Heart left ventricle (tissue), 16 donors: Measurements from ENCODE around the gene TBC1D2. TPM values are rescaled to one million over a fixed set of nuclear protein-coding genes. Genes with fewer than 3 reads are reported as not detected.

Experiments
- ATAC-seq, 4 donors: fragments of 200-7000 bp; cut with Tn5 transposase; one replicate each; pipeline ENCODE4 v1.9.1; 2020 to 2022; ENCODE audit warnings: moderate library complexity in 4 of 4, mild to moderate bottlenecking in 3 of 4, moderate number of reproducible peaks in 1 of 4
- DNase-seq, 5 donors: peaks; one replicate each; pipeline ENCODE4 v3.0.0-alpha.2; 2020
- H3K27ac ChIP-seq, 12 donors: fragments of 200-600 bp; sonication (generic) in 4 of 12; one replicate each; pipeline versions ENCODE4 v1.5.0 to v1.8.0; 2016 to 2022; ENCODE audit warnings: mild to moderate bottlenecking in 2 of 12
- H3K27me3 ChIP-seq, 9 donors: fragments of 200-600 bp; sonication (generic) in 2 of 9; one replicate each; pipeline versions ENCODE4 v1.5.1 to v1.8.0; 2016 to 2022; ENCODE audit warnings: mild to moderate bottlenecking in 3 of 9
- H3K36me3 ChIP-seq, 9 donors: fragments of 200-600 bp; sonication (generic) in 2 of 9; one replicate each; pipeline versions ENCODE4 v1.5.0 to v1.8.0; 2018 to 2022; ENCODE audit warnings: mild to moderate bottlenecking in 2 of 9
- H3K4me1 ChIP-seq, 12 donors: fragments of 200-600 bp; sonication (generic) in 4 of 12; one replicate each; pipeline versions ENCODE4 v1.5.0 to v1.8.0; 2016 to 2022; ENCODE audit warnings: mild to moderate bottlenecking in 3 of 12
- H3K4me3 ChIP-seq, 12 donors: fragments of 200-600 bp; sonication (generic) in 4 of 12; one replicate each; pipeline versions ENCODE4 v1.5.0 to v1.8.0; 2017 to 2022; ENCODE audit warnings: mild to moderate bottlenecking in 9 of 12, moderate library complexity in 4 of 12
- H3K9me3 ChIP-seq, 12 donors: fragments of 200-600 bp; sonication (generic) in 4 of 12; one replicate each; pipeline versions ENCODE4 v1.5.0 to v1.8.0; 2016 to 2022; ENCODE audit warnings: mild to moderate bottlenecking in 1 of 12
- POLR2A ChIP-seq, 2 donors: fragments of 450-650 bp; IDR thresholded peaks; one replicate each; pipeline ENCODE4 v1.6.1; 2017; ENCODE audit warnings: antibody characterized with exemption in 2 of 2, mild to moderate bottlenecking in 2 of 2, moderate library complexity in 2 of 2
- WGBS, 4 donors: extraction: QIAGEN DNeasy Blood & Tissue Kit in 2 of 4; methylation state at CpG; one replicate each; pipeline versions ENCODE4 v1.1.5 to v1.1.7; 2013 to 2018; 5-methylcytosine and 5-hydroxymethylcytosine counted together
- intact Hi-C, 10 donors: fragments of 100-400 bp; cut with DNase I; formaldehyde crosslinking; loops; one replicate each; pipeline versions ENCODE4 v1.11.1 to v1.14.2; 2022
- polyA plus RNA-seq, 2 donors: library from polyadenylated mRNA; stranded (reverse); fragments of 200-250 nt; gene quantifications; one replicate each; pipeline ENCODE4 v1.2.3, GENCODE V29; 2013
- total RNA-seq, 9 donors: library from RNA; depleted of rRNA in 2 of 9; stranded (reverse); fragments of >200 nt in 2 of 9; fragmentation: NEBNext Ultra II Directional in 3 of 9; extraction: Animal tissue kit (Norgen Biotek cat#: 25700) in 3 of 9; gene quantifications; one replicate each; pipeline versions ENCODE4 v1.1.0 to v1.2.4, GENCODE V29; 2016 to 2023
- TF ChIP-seq, protein P1 (sequence below), 12 donors: fragments of 200-600 bp; sonication (generic) in 4 of 12; IDR thresholded peaks; one replicate each; pipeline versions ENCODE4 v1.5.0 to v1.8.0; 2018 to 2022; ENCODE audit warnings: antibody characterized with exemption in 12 of 12, mild to moderate bottlenecking in 5 of 12
- donor health status: ischemic (EF 13 %, LVEDD 7.1; RV severe dilation, severe dysfunction).
- donor health status: healthy with polysubstance abuse.
- donor health status: DM: no; HTN: yes; CAD: no.
- donor health status: DM: no; HTN: no; CAD: no.
- donor health status: ischemic (EF 25% LVEDD 6.9; RV normal size, moderate dysfunction).
- donor health status: ischemic (EF 25% LVEDD 5.7; RV mildly dilated, moderate dysfunction).
- donor health status: healthy.
- donor health status: DM: yes; HTN: yes; CAD: no.
- donor health status: ischemic (EF 35%, LVEDD 5.7; RV mildly dilated, moderate dysfunction).
- donor health status: nonischemic (EF 11% LVEDD 7.7; RV severe dilation, severe dysfunction).
- donor health status: DM: yes; HTN: yes; CAD: no.
- donor health status: PGD.
- donor health status: ischemic (EF 29% LVEDD 5.4; RV normal size, mild dysfunction).
- donor health status: nonischemic (EF 23%, LVEDD 6.1; RV moderate dilation, normal function).

The TBC1D2 gene
- total and polyA plus RNA-seq, 11 donors = 1.1 to 9.4 (median 2.2) TPM

DNA sequence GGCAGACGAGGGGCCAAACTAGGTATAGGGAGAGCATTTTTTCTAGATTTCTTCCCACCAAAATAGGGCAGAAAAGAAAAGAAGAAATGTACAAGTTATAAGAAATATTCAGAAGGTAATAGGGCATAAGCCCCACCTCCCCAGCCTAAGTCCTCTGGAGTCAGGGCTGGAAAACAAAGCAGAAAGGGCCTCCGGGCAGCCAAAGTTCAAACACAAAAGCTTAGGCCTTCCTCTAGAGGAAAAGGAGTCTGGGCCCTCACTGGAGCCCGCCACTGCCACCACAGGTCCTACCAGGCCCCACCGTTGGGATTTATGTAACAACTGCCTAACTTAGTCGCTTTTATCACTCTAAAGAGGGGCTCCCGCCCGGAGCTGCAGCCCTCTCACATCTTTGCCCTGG lies 27.6 kb downstream of the TBC1D2 start:
- DNase-seq (no peak), ATAC-seq (no peak)
- Histone ChIP-seq H3K36me3 (peaks cover 0 to 78% (median 26%) of the 10 kb centered on the region in 9 donors), H3K4me1 (peaks cover 0 to 15% (median 0%) of the 10 kb centered on the region in 12 donors), H3K27me3 (no peaks in the 10 kb centered on the region), H3K27ac (no peak overlapping the region), H3K9me3 (no peaks in the 10 kb centered on the region), H3K4me3 (no peak overlapping the region)
- 86 to 92% (median 90%) methylated on average over 7 of the region's 7 CpGs for WGBS, 4 donors
- TF ChIP-seq, protein P1, sequence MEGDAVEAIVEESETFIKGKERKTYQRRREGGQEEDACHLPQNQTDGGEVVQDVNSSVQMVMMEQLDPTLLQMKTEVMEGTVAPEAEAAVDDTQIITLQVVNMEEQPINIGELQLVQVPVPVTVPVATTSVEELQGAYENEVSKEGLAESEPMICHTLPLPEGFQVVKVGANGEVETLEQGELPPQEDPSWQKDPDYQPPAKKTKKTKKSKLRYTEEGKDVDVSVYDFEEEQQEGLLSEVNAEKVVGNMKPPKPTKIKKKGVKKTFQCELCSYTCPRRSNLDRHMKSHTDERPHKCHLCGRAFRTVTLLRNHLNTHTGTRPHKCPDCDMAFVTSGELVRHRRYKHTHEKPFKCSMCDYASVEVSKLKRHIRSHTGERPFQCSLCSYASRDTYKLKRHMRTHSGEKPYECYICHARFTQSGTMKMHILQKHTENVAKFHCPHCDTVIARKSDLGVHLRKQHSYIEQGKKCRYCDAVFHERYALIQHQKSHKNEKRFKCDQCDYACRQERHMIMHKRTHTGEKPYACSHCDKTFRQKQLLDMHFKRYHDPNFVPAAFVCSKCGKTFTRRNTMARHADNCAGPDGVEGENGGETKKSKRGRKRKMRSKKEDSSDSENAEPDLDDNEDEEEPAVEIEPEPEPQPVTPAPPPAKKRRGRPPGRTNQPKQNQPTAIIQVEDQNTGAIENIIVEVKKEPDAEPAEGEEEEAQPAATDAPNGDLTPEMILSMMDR (IDR thresholded peaks at IDR 0.05) = no peak
- TF ChIP-seq POLR2A (IDR thresholded peaks at IDR 0.05) = no peak
- intact Hi-C loops = no loop called here

DNA sequence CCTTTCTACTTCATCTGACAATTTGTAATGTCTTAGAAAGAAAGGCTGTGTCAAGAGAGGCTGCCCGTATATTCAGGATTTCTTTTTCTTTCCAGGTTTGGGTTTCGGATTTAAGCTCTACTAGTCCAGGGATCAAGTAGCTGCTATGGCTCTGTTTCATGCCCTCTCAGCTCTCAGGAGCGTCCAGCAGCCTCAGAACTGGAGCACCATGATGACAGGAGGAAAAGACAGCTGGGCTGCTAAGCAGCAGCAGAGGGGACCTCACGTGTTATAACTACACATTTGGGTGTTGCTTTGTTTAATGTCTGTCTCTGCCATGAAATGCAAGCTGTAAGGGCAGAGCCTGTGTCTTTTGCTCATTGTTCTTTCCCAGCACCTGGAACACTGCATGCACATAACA lies 28.5 kb downstream of the TBC1D2 start:
- TF ChIP-seq POLR2A (IDR thresholded peaks at IDR 0.05) = no peak
- TF ChIP-seq, protein P1 (IDR thresholded peaks at IDR 0.05) = no peak
- Histone ChIP-seq H3K36me3 (peaks cover 0 to 73% (median 20%) of the 10 kb centered on the region in 9 donors), H3K27ac (no peak overlapping the region), H3K4me1 (peaks cover 0 to 16% (median 0%) of the 10 kb centered on the region in 12 donors), H3K9me3 (no peaks in the 10 kb centered on the region), H3K4me3 (no peak overlapping the region), H3K27me3 (no peaks in the 10 kb centered on the region)
- WGBS, 4 donors = 90 to 93% (median 92%) methylated on average over 4 of the region's 4 CpGs
- intact Hi-C loops = no loop called here
- ATAC-seq (no peak), DNase-seq (no peak)

DNA sequence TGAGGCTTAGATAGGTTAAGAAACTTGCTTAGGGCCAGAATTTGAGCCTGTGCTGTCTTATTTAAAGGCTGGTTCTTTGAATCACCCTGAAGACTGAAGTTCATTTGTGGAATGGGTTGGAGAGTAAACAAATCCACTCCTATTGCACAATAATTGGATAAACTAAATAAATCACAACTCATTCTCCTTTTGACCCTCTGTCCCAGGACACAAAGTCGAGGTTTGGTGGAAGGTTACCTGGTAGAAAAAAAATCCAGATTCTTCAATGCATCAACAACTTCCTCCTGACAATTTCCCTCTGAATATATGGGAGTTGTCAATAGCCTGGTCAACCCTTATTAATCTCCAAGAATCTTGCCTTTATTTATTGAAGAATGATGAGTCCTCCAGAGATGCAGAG lies 28.9 kb downstream of the TBC1D2 start:
- TF ChIP-seq, protein P1 (IDR thresholded peaks at IDR 0.05) = no peak
- TF ChIP-seq POLR2A (IDR thresholded peaks at IDR 0.05) = no peak
- H3K27me3 ChIP-seq = no peaks in the 10 kb centered on the region
- H3K9me3 ChIP-seq = no peaks in the 10 kb centered on the region
- H3K4me3 ChIP-seq = no peak overlapping the region
- WGBS, 4 donors = 62 to 69% (median 65%) methylated on average over 1 of the region's 1 CpG
- H3K4me1 ChIP-seq = peaks cover 0 to 16% (median 0%) of the 10 kb centered on the region in 12 donors
- DNase-seq (no peak), ATAC-seq (no peak)
- H3K27ac ChIP-seq = no peak overlapping the region
- H3K36me3 ChIP-seq = peaks cover 0 to 69% (median 20%) of the 10 kb centered on the region in 9 donors
- intact Hi-C loops = no loop called here

DNA sequence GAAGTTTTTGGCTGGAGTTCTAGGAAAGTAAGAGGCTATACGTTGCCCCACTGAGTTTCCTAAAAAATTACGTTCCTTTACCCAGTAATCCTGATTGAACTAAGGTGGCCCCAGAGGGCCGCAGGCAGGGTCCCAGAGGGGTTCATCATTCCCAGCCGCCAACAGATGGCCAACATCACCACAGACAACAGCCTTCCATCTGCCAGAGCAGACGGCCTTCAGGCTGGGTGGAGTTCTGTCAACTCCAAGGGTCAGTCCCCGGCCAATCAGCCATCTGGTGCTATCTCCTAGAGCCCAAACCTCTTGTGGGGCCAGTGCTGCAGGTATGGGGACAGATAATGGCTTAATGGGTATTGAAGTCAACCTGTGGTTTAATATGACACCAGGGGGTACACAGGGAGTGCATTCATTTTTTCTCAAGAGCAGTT lies 30.4 kb downstream of the TBC1D2 start:
- no peak overlapping the region for H3K27ac ChIP-seq
- ATAC-seq = no peak
- TF ChIP-seq, protein P1 (IDR thresholded peaks at IDR 0.05) = no peak
- TF ChIP-seq POLR2A (IDR thresholded peaks at IDR 0.05) = no peak
- H3K4me3 ChIP-seq = no peak overlapping the region
- 87 to 91% (median 91%) methylated on average over 5 to 6 of the region's 6 CpGs for WGBS, 4 donors
- peaks cover 0 to 16% (median 0%) of the 10 kb centered on the region in 12 donors for H3K4me1 ChIP-seq
- H3K9me3 ChIP-seq = no peaks in the 10 kb centered on the region
- intact Hi-C loops = no loop called here
- no peaks in the 10 kb centered on the region for H3K27me3 ChIP-seq
- peaks cover 0 to 73% (median 22%) of the 10 kb centered on the region in 9 donors for H3K36me3 ChIP-seq
- no peak for DNase-seq
